IMR-90 (cell line): ENCODE data around the gene GTF3C4. TPM values are rescaled to one million over a fixed set of nuclear protein-coding genes. Genes with fewer than 3 reads are reported as not detected.

Source experiments
- ATAC-seq: fragments of 200-7000 bp; cut with Tn5 transposase; 2 replicates; pipeline ENCODE4 v1.9.1; 2020; ENCODE audit warnings: low read depth, mild to moderate bottlenecking, moderate library complexity
- BruUV-seq: library from RNA; stranded (reverse); fragments of 400-500 nt; replicated peaks from 2 replicates; lab custom pipeline; 2021; lab: Mats Ljungman, UMichigan
- CTCF ChIA-PET: fragments of 300-600 bp; formaldehyde crosslinking; extraction: SDS; loops from one replicate; lab custom pipeline; 2021; ENCODE audit warnings: antibody characterized with exemption; lab: Yijun Ruan, JAX
- POLR2A ChIA-PET: fragments of 300-600 bp; sonication (Branson Sonifier 250); formaldehyde crosslinking; loops from one replicate; lab custom pipeline; 2022; ENCODE audit warnings: antibody characterized with exemption; ENCODE audit not compliant: unreplicated experiment; lab: Charles Lee
- DNase-seq: peaks from one replicate; pipeline ENCODE4 v3.0.0; 2013
- H2AFZ ChIP-seq: replicated peaks from 2 replicates; pipeline ENCODE3; 2013; ENCODE audit warnings: low read length, mild to moderate bottlenecking; ENCODE audit not compliant: poor library complexity
- H2AK5ac ChIP-seq: 2 replicates; pipeline ENCODE4 v1.6.1; 2013; ENCODE audit warnings: low read depth, low read length, inconsistent platforms
- H2AK9ac ChIP-seq: replicated peaks from 2 replicates; pipeline ENCODE3; 2013; ENCODE audit warnings: mild to moderate bottlenecking, low read depth, low read length, moderate library complexity; ENCODE audit not compliant: poor library complexity
- H2BK120ac ChIP-seq: 2 replicates; pipeline ENCODE4 v1.6.1; 2013; ENCODE audit warnings: low read depth, low read length, inconsistent platforms
- H2BK15ac ChIP-seq: 3 replicates; pipeline ENCODE4 v1.6.1; 2013; ENCODE audit warnings: low read depth, low read length, inconsistent platforms
- H2BK20ac ChIP-seq: 2 replicates; pipeline ENCODE4 v1.6.1; 2013; ENCODE audit warnings: low read depth, mild to moderate bottlenecking, inconsistent platforms, low read length, moderate library complexity
- H2BK5ac ChIP-seq: 2 replicates; pipeline ENCODE4 v1.6.1; 2013; ENCODE audit warnings: mild to moderate bottlenecking, low read depth, low read length, inconsistent platforms; ENCODE audit not compliant: poor library complexity, severe bottlenecking
- H3K14ac ChIP-seq: replicated peaks from 2 replicates; pipeline ENCODE4 v1.6.1; 2013; ENCODE audit warnings: low read depth, low read length, inconsistent platforms
- H3K18ac ChIP-seq: 2 replicates; pipeline ENCODE4 v1.6.1; 2013; ENCODE audit warnings: low read depth, low read length, control low read depth
- H3K23ac ChIP-seq: 2 replicates; pipeline ENCODE4 v1.6.1; 2013; ENCODE audit warnings: low read depth, low read length, inconsistent platforms
- H3K27ac ChIP-seq: 2 replicates; pipeline ENCODE4 v1.5.1; 2013; ENCODE audit warnings: mild to moderate bottlenecking, control low read depth, low read length; ENCODE audit not compliant: insufficient read depth
- H3K27me3 ChIP-seq: 2 replicates; pipeline ENCODE4 v1.6.1; 2013; ENCODE audit warnings: low read length; ENCODE audit not compliant: control insufficient read depth, insufficient read depth
- H3K36me3 ChIP-seq: 2 replicates; pipeline ENCODE4 v1.6.1; 2013; ENCODE audit warnings: low read length, mixed read lengths; ENCODE audit not compliant: control insufficient read depth, insufficient read depth
- H3K4ac ChIP-seq: 2 replicates; pipeline ENCODE4 v1.6.1; 2013; ENCODE audit warnings: low read depth, low read length, inconsistent platforms
- H3K4me1 ChIP-seq: 2 replicates; pipeline ENCODE4 v1.6.1; 2013; ENCODE audit warnings: low read length, mixed read lengths; ENCODE audit not compliant: control insufficient read depth, insufficient read depth
- H3K4me2 ChIP-seq: 2 replicates; pipeline ENCODE4 v1.6.1; 2013; ENCODE audit warnings: low read depth, mild to moderate bottlenecking, control low read depth, low read length, moderate library complexity
- H3K4me3 ChIP-seq: 2 replicates; pipeline ENCODE4 v1.5.1; 2013; ENCODE audit warnings: low read depth, mild to moderate bottlenecking, control low read depth, low read length, moderate library complexity; ENCODE audit not compliant: insufficient read depth
- H3K56ac ChIP-seq: 2 replicates; pipeline ENCODE4 v1.6.1; 2013; ENCODE audit warnings: low read length, inconsistent platforms; ENCODE audit not compliant: insufficient read depth; ENCODE audit errors: extremely low read depth
- H3K79me1 ChIP-seq, 2 experiments: 2 replicates each; pipeline ENCODE4 v1.6.1; 2013; ENCODE audit warnings: low read length in 2 of 2, inconsistent platforms in 1 of 2, low read depth in 1 of 2
- H3K9ac ChIP-seq: 2 replicates; pipeline ENCODE4 v1.6.1; 2013; ENCODE audit warnings: low read depth, low read length, control low read depth
- H3K9me1 ChIP-seq: 2 replicates; pipeline ENCODE4 v1.6.1; 2013; ENCODE audit warnings: low read length, inconsistent platforms; ENCODE audit not compliant: insufficient read depth
- H3K9me3 ChIP-seq: 2 replicates; pipeline ENCODE4 v1.6.1; 2013; ENCODE audit warnings: low read length; ENCODE audit not compliant: control insufficient read depth, insufficient read depth
- H4K20me1 ChIP-seq: 2 replicates; pipeline ENCODE4 v1.6.1; 2013; ENCODE audit warnings: low read length, inconsistent platforms; ENCODE audit not compliant: insufficient read depth
- H4K5ac ChIP-seq: 2 replicates; pipeline ENCODE4 v1.6.1; 2013; ENCODE audit warnings: mild to moderate bottlenecking, low read depth, low read length, control low read depth
- H4K8ac ChIP-seq, 2 experiments: 2 replicates each; pipeline ENCODE4 v1.6.1; 2013; ENCODE audit warnings: low read depth in 2 of 2, low read length in 2 of 2, control low read depth in 1 of 2, inconsistent platforms in 1 of 2
- H4K91ac ChIP-seq: 2 replicates; pipeline ENCODE4 v1.6.1; 2013; ENCODE audit warnings: low read depth, low read length, inconsistent platforms; ENCODE audit not compliant: insufficient read depth
- BHLHE40 ChIP-seq: fragments of 150-350 bp; IDR thresholded peaks from 2 replicates; pipeline ENCODE4 v1.6.1; 2016; ENCODE audit warnings: mild to moderate bottlenecking, low read depth, low read length
- CEBPB ChIP-seq: IDR thresholded peaks from 2 replicates; pipeline ENCODE4 v1.6.1; 2012; ENCODE audit warnings: low read depth, low read length, improper control_type of control experiment
- CHD1 ChIP-seq: IDR thresholded peaks from 2 replicates; pipeline ENCODE4 v1.6.1; 2012; ENCODE audit warnings: low read depth, low read length, improper control_type of control experiment
- FOS ChIP-seq: fragments of 150-350 bp; IDR thresholded peaks from 2 replicates; pipeline ENCODE4 v1.6.1; 2016; ENCODE audit warnings: low read depth, low read length
- MAFK ChIP-seq: IDR thresholded peaks from 2 replicates; pipeline ENCODE4 v1.6.1; 2012; ENCODE audit warnings: low read depth, low read length, improper control_type of control experiment
- MAZ ChIP-seq: IDR thresholded peaks from 2 replicates; pipeline ENCODE4 v1.6.1; 2012; ENCODE audit warnings: low read depth, mild to moderate bottlenecking, low read length, improper control_type of control experiment, moderate library complexity, borderline replicate concordance
- MXI1 ChIP-seq: IDR thresholded peaks from 2 replicates; pipeline ENCODE4 v1.6.1; 2012; ENCODE audit warnings: low read depth, mild to moderate bottlenecking, low read length, moderate library complexity, borderline replicate concordance
- NFE2L2 ChIP-seq: fragments of 150-350 bp; IDR thresholded peaks from 2 replicates; pipeline ENCODE4 v1.6.1; 2016; ENCODE audit warnings: low read depth, mild to moderate bottlenecking, low read length
- POLR2A ChIP-seq: IDR thresholded peaks from 2 replicates; pipeline ENCODE4 v1.6.1; 2012; ENCODE audit warnings: mild to moderate bottlenecking, low read depth, low read length
- RAD21 ChIP-seq: IDR thresholded peaks from 2 replicates; pipeline ENCODE4 v1.6.1; 2012; ENCODE audit warnings: low read length, improper control_type of control experiment
- RCOR1 ChIP-seq: IDR thresholded peaks from 2 replicates; pipeline ENCODE4 v1.6.1; 2012; ENCODE audit warnings: mild to moderate bottlenecking, low read length, improper control_type of control experiment; ENCODE audit not compliant: insufficient replicate concordance
- RFX5 ChIP-seq: IDR thresholded peaks from 2 replicates; pipeline ENCODE4 v1.8.0; 2012; ENCODE audit warnings: low read depth, mild to moderate bottlenecking, low read length, moderate library complexity
- SMC3 ChIP-seq: fragments of 150-350 bp; IDR thresholded peaks from 2 replicates; pipeline ENCODE4 v1.6.1; 2016; ENCODE audit warnings: low read depth, mild to moderate bottlenecking, antibody characterized with exemption, low read length, moderate library complexity
- WGBS, 2 experiments: methylation state at CpG; one replicate each; pipeline versions ENCODE4 v1.1.5 to v1.1.7; 2013; ENCODE audit warnings: missing lambda C conversion rate in 2 of 2; ENCODE audit not compliant: insufficient read length in 1 of 2; ENCODE audit errors: extremely low coverage in 2 of 2; 5-methylcytosine and 5-hydroxymethylcytosine counted together
- dilution Hi-C: fragments of 300-500 bp; cut with HindIII; formaldehyde crosslinking; loops from one replicate; pipeline ENCODE4 v1.14.3; 2018; ENCODE audit warnings: low sequenced_read_pairs; ENCODE audit not compliant: unreplicated experiment
- in situ Hi-C: fragments of 300-500 bp; cut with MboI; formaldehyde crosslinking; loops from 3 replicates; pipeline ENCODE4 v1.14.3; 2019; ENCODE audit warnings: low sequenced_read_pairs, inconsistent platforms, mixed read lengths
- intact Hi-C: fragments of 100-400 bp; cut with micrococcal nuclease; formaldehyde crosslinking; loops from 2 replicates; pipeline ENCODE4 v1.10.0; 2022
- polyA plus RNA-seq, 3 experiments: library from polyadenylated mRNA; depleted of rRNA; stranded (reverse); fragments of >200 nt; gene quantifications; 2 replicates each; pipeline ENCODE4 v1.2.3, GENCODE V29; 2012; ENCODE audit warnings: low replicate concordance in 1 of 3
- total RNA-seq: library from RNA; depleted of rRNA; stranded (reverse); fragments of >200 nt; gene quantifications from 2 replicates; pipeline ENCODE4 v1.2.3, GENCODE V29; 2012
- TF ChIP-seq, protein P1 (sequence below): fragments of 150-350 bp; IDR thresholded peaks from 2 replicates; pipeline ENCODE4 v1.6.1; 2016; ENCODE audit warnings: low read depth, mild to moderate bottlenecking, low read length, moderate library complexity, borderline replicate concordance
- TF ChIP-seq, protein P2 (sequence below): conservative IDR thresholded peaks from 2 replicates; pipeline ENCODE4 v1.5.1; 2012; ENCODE audit warnings: mild to moderate bottlenecking, low read depth, low read length, improper control_type of control experiment
- TF ChIP-seq, protein P3 (sequence below): fragments of 150-350 bp; IDR thresholded peaks from 2 replicates; pipeline ENCODE4 v1.6.1; 2017; ENCODE audit warnings: mild to moderate bottlenecking, antibody characterized with exemption, low read length, low read depth

Gene GTF3C4
- total and polyA plus RNA-seq, 2 of the 4 experiments (the other 2 are of a cell fraction): 4.7 to 16.5 TPM

DNA sequence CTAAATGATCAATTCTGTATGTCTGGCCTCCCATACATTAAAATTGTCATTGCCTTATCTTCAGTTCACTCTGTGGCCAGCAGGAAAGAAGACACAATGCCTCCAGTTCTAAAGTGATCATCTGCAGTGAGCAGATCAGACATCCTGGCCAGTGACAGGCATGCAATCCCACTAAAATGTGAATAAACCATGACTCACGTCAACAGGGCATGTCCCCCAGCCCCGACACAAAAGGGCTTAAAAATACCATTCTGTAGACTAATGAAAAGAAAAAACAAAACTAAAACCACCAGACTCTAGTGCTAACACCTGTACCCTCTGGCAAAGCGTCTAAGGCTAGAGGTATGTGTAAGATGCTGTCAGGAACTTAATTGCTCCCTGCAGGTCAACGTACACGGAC lies 39.0 kb upstream of the GTF3C4 start:
- no peak overlapping the region for H3K4me2 ChIP-seq
- H4K5ac ChIP-seq: no peak overlapping the region
- peak; percentile 87 for DNase-seq
- H3K14ac ChIP-seq: no peak overlapping the region
- ATAC-seq: peak; percentile 92
- H2AK9ac ChIP-seq: no peak overlapping the region
- no peaks in the 10 kb centered on the region for H3K79me1 ChIP-seq
- 0 out of 2 replicates have a peak, but pooled peaks cover 3% of the 10 kb centered on the region for H3K4me1 ChIP-seq
- ChIA-PET CTCF (no interaction called here), POLR2A (no interaction called here)
- no peaks in the 10 kb centered on the region for H3K27me3 ChIP-seq
- no peak overlapping the region for H4K91ac ChIP-seq
- H3K36me3 ChIP-seq: peaks cover 27% of the 10 kb centered on the region
- intact Hi-C loops (no loop called here), dilution Hi-C loops (no loop called here), in situ Hi-C loops (no loop called here)
- H3K4me3 ChIP-seq: no peak overlapping the region
- H4K8ac ChIP-seq: no peak overlapping the region
- no peak overlapping the region for H2AK5ac ChIP-seq
- H3K27ac ChIP-seq: no peak overlapping the region
- H3K9ac ChIP-seq: no peak overlapping the region
- H2BK15ac ChIP-seq: no peak overlapping the region
- H4K20me1 ChIP-seq: peaks cover 23% of the 10 kb centered on the region; the same call in 1 of the 2 replicates
- no peak overlapping the region for H2BK20ac ChIP-seq
- H2BK120ac ChIP-seq: no peak overlapping the region
- no peak overlapping the region for H3K4ac ChIP-seq
- H3K56ac ChIP-seq: no peak overlapping the region
- peaks cover 10% of the 10 kb centered on the region; the same call in 1 of the 2 replicates for H3K9me1 ChIP-seq
- no peak overlapping the region for H2AFZ ChIP-seq
- H3K9me3 ChIP-seq: no peaks in the 10 kb centered on the region
- H2BK5ac ChIP-seq: no peak overlapping the region
- BruUV-seq: no TSS peak
- WGBS, 2 experiments: no CpG with 5 or more reads among the region's 5 CpGs
- 0 out of 2 replicates have a peak, but pooled peaks have one; percentile 15 for TF ChIP-seq SMC3
- TF ChIP-seq RCOR1: no peak
- no peak for TF ChIP-seq CHD1
- TF ChIP-seq, protein P1, sequence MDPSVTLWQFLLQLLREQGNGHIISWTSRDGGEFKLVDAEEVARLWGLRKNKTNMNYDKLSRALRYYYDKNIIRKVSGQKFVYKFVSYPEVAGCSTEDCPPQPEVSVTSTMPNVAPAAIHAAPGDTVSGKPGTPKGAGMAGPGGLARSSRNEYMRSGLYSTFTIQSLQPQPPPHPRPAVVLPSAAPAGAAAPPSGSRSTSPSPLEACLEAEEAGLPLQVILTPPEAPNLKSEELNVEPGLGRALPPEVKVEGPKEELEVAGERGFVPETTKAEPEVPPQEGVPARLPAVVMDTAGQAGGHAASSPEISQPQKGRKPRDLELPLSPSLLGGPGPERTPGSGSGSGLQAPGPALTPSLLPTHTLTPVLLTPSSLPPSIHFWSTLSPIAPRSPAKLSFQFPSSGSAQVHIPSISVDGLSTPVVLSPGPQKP: no peak
- TF ChIP-seq BHLHE40: 0 out of 2 replicates have a peak, but pooled peaks have one; percentile 9
- no peak for TF ChIP-seq MAZ
- no peak for TF ChIP-seq POLR2A
- TF ChIP-seq, protein P2, sequence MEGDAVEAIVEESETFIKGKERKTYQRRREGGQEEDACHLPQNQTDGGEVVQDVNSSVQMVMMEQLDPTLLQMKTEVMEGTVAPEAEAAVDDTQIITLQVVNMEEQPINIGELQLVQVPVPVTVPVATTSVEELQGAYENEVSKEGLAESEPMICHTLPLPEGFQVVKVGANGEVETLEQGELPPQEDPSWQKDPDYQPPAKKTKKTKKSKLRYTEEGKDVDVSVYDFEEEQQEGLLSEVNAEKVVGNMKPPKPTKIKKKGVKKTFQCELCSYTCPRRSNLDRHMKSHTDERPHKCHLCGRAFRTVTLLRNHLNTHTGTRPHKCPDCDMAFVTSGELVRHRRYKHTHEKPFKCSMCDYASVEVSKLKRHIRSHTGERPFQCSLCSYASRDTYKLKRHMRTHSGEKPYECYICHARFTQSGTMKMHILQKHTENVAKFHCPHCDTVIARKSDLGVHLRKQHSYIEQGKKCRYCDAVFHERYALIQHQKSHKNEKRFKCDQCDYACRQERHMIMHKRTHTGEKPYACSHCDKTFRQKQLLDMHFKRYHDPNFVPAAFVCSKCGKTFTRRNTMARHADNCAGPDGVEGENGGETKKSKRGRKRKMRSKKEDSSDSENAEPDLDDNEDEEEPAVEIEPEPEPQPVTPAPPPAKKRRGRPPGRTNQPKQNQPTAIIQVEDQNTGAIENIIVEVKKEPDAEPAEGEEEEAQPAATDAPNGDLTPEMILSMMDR: no peak; the same call in 1 of the 2 replicates
- TF ChIP-seq MXI1: no peak
- TF ChIP-seq CEBPB: peak; percentile 33; the same call in 1 of the 2 replicates
- TF ChIP-seq, protein P3, sequence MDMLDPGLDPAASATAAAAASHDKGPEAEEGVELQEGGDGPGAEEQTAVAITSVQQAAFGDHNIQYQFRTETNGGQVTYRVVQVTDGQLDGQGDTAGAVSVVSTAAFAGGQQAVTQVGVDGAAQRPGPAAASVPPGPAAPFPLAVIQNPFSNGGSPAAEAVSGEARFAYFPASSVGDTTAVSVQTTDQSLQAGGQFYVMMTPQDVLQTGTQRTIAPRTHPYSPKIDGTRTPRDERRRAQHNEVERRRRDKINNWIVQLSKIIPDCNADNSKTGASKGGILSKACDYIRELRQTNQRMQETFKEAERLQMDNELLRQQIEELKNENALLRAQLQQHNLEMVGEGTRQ: no peak
- no peak for TF ChIP-seq RFX5
- TF ChIP-seq NFE2L2: no peak
- TF ChIP-seq FOS: peak; percentile 54; the same call in 1 of the 2 replicates
- no peak for TF ChIP-seq MAFK
- TF ChIP-seq RAD21: peak; percentile 49
- no peak overlapping the region for H3K23ac ChIP-seq
- H3K18ac ChIP-seq: no peak overlapping the region
